Karpas-422 (cell line): ENCODE results near the gene SELENOV. TPM values are rescaled to one million over a fixed set of nuclear protein-coding genes. Genes with fewer than 3 reads are reported as not detected.
A peak's percentile ranks its signal among the peaks of the same experiment; 100 is the strongest.

Experiments
- DNase-seq: peaks from one replicate; pipeline ENCODE4 v3.0.0-alpha.2; 2015
- H2AFZ ChIP-seq: fragments of 200-600 bp; sonication (generic); 2 replicates; pipeline ENCODE4 v1.6.1; 2014; ENCODE audit warnings: antibody characterized with exemption, low read length, mixed read lengths
- H3K27ac ChIP-seq: fragments of 200-600 bp; sonication (generic); 2 replicates; pipeline ENCODE4 v1.5.1; 2014; ENCODE audit warnings: mild to moderate bottlenecking, low read length, moderate library complexity
- H3K27me3 ChIP-seq: fragments of 200-600 bp; sonication (generic); 2 replicates; pipeline ENCODE4 v1.6.1; 2014; ENCODE audit warnings: low read length, mixed read lengths
- H3K36me3 ChIP-seq: fragments of 200-600 bp; sonication (generic); 2 replicates; pipeline ENCODE4 v1.6.1; 2014; ENCODE audit warnings: low read length, mixed read lengths; ENCODE audit not compliant: insufficient read depth
- H3K4me1 ChIP-seq: fragments of 200-600 bp; sonication (generic); 2 replicates; pipeline ENCODE4 v1.6.1; 2014; ENCODE audit warnings: mild to moderate bottlenecking, low read length, mixed read lengths
- H3K4me2 ChIP-seq: fragments of 200-600 bp; sonication (generic); 2 replicates; pipeline ENCODE4 v1.6.1; 2014; ENCODE audit warnings: low read length, low read depth, mild to moderate bottlenecking; ENCODE audit not compliant: poor library complexity, severe bottlenecking
- H3K4me3 ChIP-seq: fragments of 200-600 bp; sonication (generic); 2 replicates; pipeline ENCODE4 v1.5.1; 2014; ENCODE audit warnings: mild to moderate bottlenecking, antibody characterized with exemption, low read length, mixed read lengths
- H3K79me2 ChIP-seq: fragments of 200-600 bp; sonication (generic); 2 replicates; pipeline ENCODE4 v1.6.1; 2014; ENCODE audit warnings: mild to moderate bottlenecking, low read length, mixed read lengths
- H3K9ac ChIP-seq: fragments of 200-600 bp; sonication (generic); 2 replicates; pipeline ENCODE4 v1.6.0; 2014; ENCODE audit warnings: low read length
- H3K9me2 ChIP-seq: fragments of 200-600 bp; sonication (generic), shearing (Covaris generic); replicated peaks from 2 replicates; pipeline ENCODE4 v1.6.0; 2014; ENCODE audit warnings: mild to moderate bottlenecking, low read length, moderate library complexity; ENCODE audit not compliant: insufficient read depth
- H3K9me3 ChIP-seq: fragments of 300-700, 200-600 bp; sonication (generic); 2 replicates; pipeline ENCODE4 v1.6.1; 2014; ENCODE audit warnings: low read length, mixed read lengths
- H4K20me1 ChIP-seq: fragments of 200-600 bp; sonication (generic); 2 replicates; pipeline ENCODE4 v1.6.1; 2014; ENCODE audit warnings: mild to moderate bottlenecking, antibody characterized with exemption, low read length, low read depth; ENCODE audit not compliant: insufficient read depth
- total RNA-seq: library from RNA; depleted of rRNA; stranded (reverse); fragments of >200 nt; shearing (Covaris generic); gene quantifications from 2 replicates; pipeline ENCODE4 v1.2.3, GENCODE V29; 2014; ENCODE audit warnings: low replicate concordance

Gene SELENOV
- total RNA-seq, 1 experiment from 2014 or later: not detected

- Histone ChIP-seq H2AFZ (no peak overlapping the region), H3K36me3 (no peaks in the 10 kb centered on the region), H4K20me1 (no peaks in the 10 kb centered on the region; the same call in 1 of the 2 replicates)
Observed at GRCh38 chr19:39533791-39534190, 18.9 kb downstream of the SELENOV start.

GRCh38 chr19:39539165-39539517 lies 24.2 kb downstream of the SELENOV start:
- no peaks in the 10 kb centered on the region for H3K79me2 ChIP-seq
- DNase-seq: peak; percentile 56
- peak overlapping the region; percentile 70 for H3K4me3 ChIP-seq
- H3K9me3 ChIP-seq: no peaks in the 10 kb centered on the region
- H3K36me3 ChIP-seq: no peaks in the 10 kb centered on the region
- H3K27ac ChIP-seq: no peak overlapping the region
- no peaks in the 10 kb centered on the region; the same call in 1 of the 2 replicates for H4K20me1 ChIP-seq
- H3K27me3 ChIP-seq: no peaks in the 10 kb centered on the region
- peaks cover 42% of the 10 kb centered on the region for H3K4me1 ChIP-seq
- peak overlapping the region; percentile 90 for H3K9ac ChIP-seq
- no peaks in the 10 kb centered on the region for H3K9me2 ChIP-seq
- H2AFZ ChIP-seq: peak overlapping the region; percentile 4; the same call in 1 of the 2 replicates
- peak overlapping the region; percentile 77 for H3K4me2 ChIP-seq

More at GRCh38 chr19:39533791-39534190, 18.9 kb downstream of the SELENOV start:
- Histone ChIP-seq H3K4me1 (peaks cover 32% of the 10 kb centered on the region), H3K9me3 (no peaks in the 10 kb centered on the region), H3K27me3 (no peaks in the 10 kb centered on the region), H3K4me2 (no peak overlapping the region), H3K9me2 (no peaks in the 10 kb centered on the region), H3K79me2 (peaks cover 12% of the 10 kb centered on the region), H3K27ac (no peak overlapping the region), H3K9ac (no peak overlapping the region), H3K4me3 (no peak overlapping the region)
- no peak for DNase-seq

DNA sequence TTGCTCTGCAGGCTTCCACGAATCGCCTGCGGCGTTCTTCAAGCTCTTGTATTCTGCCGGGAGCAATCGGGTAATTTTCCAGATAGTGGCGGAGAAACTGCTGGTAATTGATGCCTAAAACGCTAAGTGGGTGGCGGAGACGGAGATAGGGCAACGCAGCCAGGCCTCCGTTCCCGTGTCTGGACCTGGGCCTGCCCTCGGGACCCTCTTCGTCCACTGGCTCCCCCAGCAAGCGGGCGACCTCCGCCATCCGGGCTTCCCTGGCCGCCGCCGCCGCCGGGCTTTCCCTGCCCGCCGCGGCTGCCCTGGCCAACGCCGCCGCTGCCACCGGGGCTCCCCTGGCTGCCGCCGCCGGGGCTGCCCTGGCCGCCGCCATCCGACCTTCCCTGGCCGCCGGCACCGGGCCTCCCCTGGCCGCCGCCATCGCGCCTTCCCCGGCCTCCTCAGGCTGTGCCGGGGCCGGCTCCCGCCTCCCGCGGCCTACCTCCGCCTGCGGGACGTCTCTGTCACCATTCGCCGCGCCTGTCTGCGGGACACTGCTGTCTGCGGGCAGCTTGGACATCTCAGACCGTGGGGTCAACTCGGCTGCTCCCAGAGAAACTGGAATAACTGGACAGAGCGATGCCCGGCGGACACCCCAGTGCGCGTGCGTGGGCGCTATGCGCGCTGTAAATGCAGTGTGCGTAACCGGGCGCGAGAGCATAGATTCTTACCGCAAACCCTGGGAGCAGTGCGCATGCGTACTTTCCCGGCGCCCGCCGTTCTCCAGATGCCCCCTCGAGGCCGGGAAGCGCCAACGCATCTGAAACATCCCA lies 24.8 kb downstream of the SELENOV start, which contains the start of gene EID2:
Gene EID2 (minus strand): TSS at position 644 of the 815 bp plus-strand sequence. CDS start 82 bp downstream, at position 562.
- Histone ChIP-seq H3K4me2 (peak within 1 kb of the TSS; percentile 77), H3K27ac (no peak within 1 kb of the TSS), H3K79me2 (no peaks in the 10 kb centered on the region), H3K4me1 (peaks cover 36% of the 10 kb centered on the region), H2AFZ (peak within 1 kb of the TSS; percentile 95), H3K27me3 (no peaks in the 10 kb centered on the region), H3K9me3 (no peaks in the 10 kb centered on the region), H3K36me3 (no peaks in the 10 kb centered on the region), H3K9ac (peak within 1 kb of the TSS; percentile 90), H3K9me2 (no peaks in the 10 kb centered on the region), H3K4me3 (peak within 1 kb of the TSS; percentile 70), H4K20me1 (no peaks in the 10 kb centered on the region; the same call in 1 of the 2 replicates)
- DNase-seq: peak; percentile 95

- Histone ChIP-seq H3K36me3 (no peaks in the 10 kb centered on the region), H2AFZ (no peak overlapping the region), H4K20me1 (no peaks in the 10 kb centered on the region; the same call in 1 of the 2 replicates), H3K9ac (peak overlapping the region; percentile 11), H3K4me2 (peak overlapping the region; percentile 77), H3K4me1 (peaks cover 30% of the 10 kb centered on the region), H3K9me2 (no peaks in the 10 kb centered on the region), H3K9me3 (no peaks in the 10 kb centered on the region), H3K27ac (no peak overlapping the region), H3K4me3 (peak overlapping the region; percentile 70), H3K27me3 (no peaks in the 10 kb centered on the region), H3K79me2 (no peaks in the 10 kb centered on the region)
- no peak for DNase-seq
Observed at GRCh38 chr19:39540333-39540673, 25.4 kb downstream of the SELENOV start.

DNA sequence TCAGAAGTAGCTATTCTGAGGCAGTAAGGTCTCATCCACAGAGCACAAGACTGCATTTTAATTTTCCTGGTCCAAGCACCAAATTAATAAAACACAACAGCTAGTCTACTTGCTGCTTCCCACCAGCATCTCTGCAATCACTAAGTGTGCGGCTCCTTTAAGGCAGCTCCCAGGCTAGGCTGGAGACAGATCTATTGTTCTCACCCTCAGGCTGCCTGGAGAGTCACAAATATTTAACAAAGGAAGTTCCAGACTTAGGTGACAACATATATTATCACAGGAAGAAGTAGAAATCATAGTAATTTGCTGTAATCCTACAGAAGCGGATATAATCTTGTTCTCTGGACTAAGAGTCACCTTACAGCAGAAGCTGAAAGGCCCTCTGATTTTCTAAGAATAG lies 27.3 kb downstream of the SELENOV start:
- Histone ChIP-seq H3K27me3 (no peaks in the 10 kb centered on the region), H3K4me3 (peak overlapping the region; percentile 33; the same call in 1 of the 2 replicates), H3K9me2 (no peaks in the 10 kb centered on the region), H2AFZ (no peak overlapping the region), H3K9ac (no peak overlapping the region; the same call in 1 of the 2 replicates), H3K4me1 (peaks cover 25% of the 10 kb centered on the region), H3K27ac (no peak overlapping the region), H3K36me3 (no peaks in the 10 kb centered on the region), H4K20me1 (no peaks in the 10 kb centered on the region; the same call in 1 of the 2 replicates), H3K9me3 (no peaks in the 10 kb centered on the region), H3K4me2 (peak overlapping the region; percentile 66), H3K79me2 (no peaks in the 10 kb centered on the region)
- DNase-seq: no peak

DNA sequence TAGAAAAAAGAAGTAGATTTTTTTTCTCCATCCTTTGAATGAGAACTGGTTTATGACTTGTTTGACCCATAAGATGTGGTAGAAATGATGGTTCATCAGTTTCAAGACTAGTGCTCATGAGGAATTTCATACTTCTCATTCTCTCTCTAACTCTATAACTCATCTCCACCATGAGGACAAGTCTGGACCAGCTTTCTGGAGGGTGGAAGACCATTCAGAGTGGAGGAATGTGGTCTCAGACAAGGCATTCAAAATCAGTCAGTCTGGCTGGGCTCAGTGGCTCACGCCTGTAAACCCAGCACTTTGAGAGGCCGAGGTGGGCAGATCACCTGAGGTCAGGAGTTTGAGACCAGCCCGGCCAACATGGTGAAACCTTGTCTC lies 28.5 kb downstream of the SELENOV start:
- H2AFZ ChIP-seq: no peak overlapping the region
- no peaks in the 10 kb centered on the region for H3K36me3 ChIP-seq
- H4K20me1 ChIP-seq: no peaks in the 10 kb centered on the region
- H3K9ac ChIP-seq: no peak overlapping the region
- H3K9me2 ChIP-seq: no peaks in the 10 kb centered on the region
- no peaks in the 10 kb centered on the region for H3K9me3 ChIP-seq
- H3K27ac ChIP-seq: no peak overlapping the region
- peaks cover 25% of the 10 kb centered on the region for H3K4me1 ChIP-seq
- H3K27me3 ChIP-seq: no peaks in the 10 kb centered on the region
- H3K79me2 ChIP-seq: no peaks in the 10 kb centered on the region
- H3K4me2 ChIP-seq: no peak overlapping the region
- H3K4me3 ChIP-seq: no peak overlapping the region
- no peak for DNase-seq

GRCh38 chr19:39544226-39544903 lies 29.4 kb downstream of the SELENOV start:
- H4K20me1 ChIP-seq: no peaks in the 10 kb centered on the region
- H3K79me2 ChIP-seq: no peaks in the 10 kb centered on the region
- H3K4me3 ChIP-seq: no peak overlapping the region
- no peak overlapping the region for H3K27ac ChIP-seq
- no peak for DNase-seq
- H3K9me3 ChIP-seq: no peaks in the 10 kb centered on the region
- no peaks in the 10 kb centered on the region for H3K36me3 ChIP-seq
- no peaks in the 10 kb centered on the region for H3K27me3 ChIP-seq
- no peak overlapping the region for H2AFZ ChIP-seq
- peaks cover 18% of the 10 kb centered on the region for H3K4me1 ChIP-seq
- H3K9me2 ChIP-seq: no peaks in the 10 kb centered on the region
- H3K4me2 ChIP-seq: no peak overlapping the region
- no peak overlapping the region for H3K9ac ChIP-seq

- Histone ChIP-seq H3K9ac (no peak overlapping the region), H3K27ac (no peak overlapping the region), H3K36me3 (no peaks in the 10 kb centered on the region), H3K79me2 (no peaks in the 10 kb centered on the region), H3K9me2 (no peaks in the 10 kb centered on the region), H3K4me3 (no peak overlapping the region), H3K4me2 (no peak overlapping the region), H3K4me1 (peaks cover 18% of the 10 kb centered on the region), H4K20me1 (no peaks in the 10 kb centered on the region), H3K9me3 (no peaks in the 10 kb centered on the region), H2AFZ (no peak overlapping the region), H3K27me3 (no peaks in the 10 kb centered on the region)
- no peak for DNase-seq
Observed at GRCh38 chr19:39544911-39545310, 30.0 kb downstream of the SELENOV start.
